ENCODE results near the gene TPPP2.
"Not testable (repeated sequence)": the region's sequence is repeated elsewhere in the genome, so short reads cannot be mapped to it uniquely, and the experiment has no call there.

TPPP2 gene

DNA sequence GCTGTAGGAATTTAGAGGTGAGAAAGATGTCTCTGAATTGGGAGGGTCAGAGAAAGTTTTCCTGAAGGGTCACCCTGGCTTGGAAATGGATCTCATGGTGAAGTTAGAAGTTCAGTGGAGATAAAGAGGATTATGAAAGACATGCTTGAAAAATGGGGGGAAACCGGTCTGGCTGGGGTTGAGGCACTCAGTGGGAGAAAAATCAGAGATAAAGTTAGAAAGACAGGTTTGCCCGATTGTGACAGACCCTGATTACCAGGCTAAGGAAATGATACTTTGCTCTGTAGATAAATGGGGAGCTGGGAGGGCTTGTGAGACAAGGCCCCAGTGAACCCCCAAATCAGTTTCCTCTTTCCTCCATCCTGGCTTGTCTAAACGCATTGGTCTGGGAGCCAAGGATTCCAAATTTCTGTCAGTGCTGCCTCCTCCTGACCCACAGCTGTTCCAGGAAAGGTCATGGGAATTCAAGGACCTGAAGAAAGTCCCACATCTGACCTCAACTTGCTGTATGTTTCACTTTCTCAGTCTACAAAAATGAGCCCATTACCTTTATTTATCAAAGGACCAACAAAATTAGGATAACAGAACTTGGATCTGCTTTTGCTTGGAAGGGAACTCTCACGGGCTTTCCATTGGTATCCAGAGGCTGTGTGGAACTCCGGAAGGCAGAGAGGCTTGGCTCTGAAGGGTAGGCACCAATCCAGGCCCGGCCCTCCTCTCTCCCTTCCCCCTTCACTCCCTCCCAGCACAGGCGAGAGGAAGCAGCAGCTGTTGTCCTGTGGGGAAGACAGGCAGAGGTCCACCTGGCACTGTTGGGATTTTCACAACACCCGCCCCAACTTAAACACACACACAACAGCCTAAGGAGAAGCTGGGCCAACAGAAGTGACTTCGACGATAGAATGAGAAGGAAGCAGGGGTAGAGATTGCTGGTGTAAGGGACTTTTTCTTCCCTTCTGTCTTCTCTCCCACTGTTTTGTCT is 8.7 kb downstream of the TPPP2 start:
- DNase-seq (ENCODE audit: low spot score), result no peak

DNA sequence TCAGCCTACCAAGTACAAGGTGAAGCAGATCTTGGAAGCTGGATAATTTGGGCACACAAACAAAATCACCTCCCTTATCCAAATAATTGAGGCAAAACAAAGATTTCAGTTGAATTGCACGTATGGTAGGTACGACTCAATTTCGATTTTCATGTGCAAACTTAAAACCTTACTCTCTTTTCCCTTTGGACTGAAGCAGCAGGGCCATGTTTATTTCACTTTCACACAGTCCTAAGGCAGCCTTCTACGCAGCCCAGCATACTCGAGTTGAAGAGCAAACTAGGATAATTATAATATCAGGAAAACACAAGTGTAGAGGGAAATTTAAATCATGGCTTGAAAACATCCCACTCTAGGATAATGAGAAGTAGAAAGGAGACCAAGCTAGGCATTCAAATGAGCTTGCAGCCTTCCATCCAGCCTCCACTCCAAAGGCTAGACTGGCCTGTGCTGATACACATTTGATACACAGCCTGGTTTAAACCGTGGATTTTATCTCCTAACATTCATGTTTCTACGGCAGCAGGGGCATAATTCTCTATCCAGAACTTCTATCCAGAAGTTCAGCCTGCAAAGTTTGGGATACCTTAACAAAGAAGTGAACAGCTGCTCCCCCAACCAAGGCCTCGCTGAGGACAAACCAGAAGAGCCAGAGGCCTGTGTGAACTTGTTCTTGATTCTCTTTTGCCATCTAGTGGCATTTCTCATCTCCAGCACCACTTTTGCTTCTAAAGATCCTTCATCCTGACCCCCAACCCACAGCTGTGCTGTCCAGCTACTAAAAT is 9.8 kb downstream of the TPPP2 start:
- DNase-seq (ENCODE audit: low spot score), result peak; percentile 45

DNA sequence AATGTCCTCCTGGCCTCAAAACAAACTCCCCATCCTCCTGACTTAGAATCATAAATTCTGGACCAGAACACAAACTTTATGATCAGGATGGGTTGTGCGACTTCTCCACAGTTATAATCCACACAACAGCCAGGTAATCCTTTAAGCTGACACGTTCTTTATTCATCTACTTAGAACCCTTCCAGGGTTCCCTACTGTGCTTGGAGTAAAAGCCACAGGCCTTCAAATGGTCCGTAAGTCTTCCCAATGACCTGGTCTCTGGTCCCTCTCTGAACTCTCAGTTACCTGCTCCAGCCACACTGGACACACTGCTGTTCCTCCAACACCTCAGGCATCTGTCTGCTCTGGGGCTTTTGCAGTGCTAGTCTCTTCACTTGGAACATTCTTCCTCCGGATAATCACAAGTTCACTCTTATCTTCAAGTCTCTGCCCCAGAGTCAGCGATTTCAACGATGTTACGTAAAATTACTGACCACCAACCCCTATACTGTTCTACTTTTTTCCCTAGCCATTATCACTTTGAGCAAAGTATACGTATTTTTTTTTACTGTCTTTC is 10.4 kb downstream of the TPPP2 start:
- DNase-seq (ENCODE audit: low spot score), result no peak

DNA sequence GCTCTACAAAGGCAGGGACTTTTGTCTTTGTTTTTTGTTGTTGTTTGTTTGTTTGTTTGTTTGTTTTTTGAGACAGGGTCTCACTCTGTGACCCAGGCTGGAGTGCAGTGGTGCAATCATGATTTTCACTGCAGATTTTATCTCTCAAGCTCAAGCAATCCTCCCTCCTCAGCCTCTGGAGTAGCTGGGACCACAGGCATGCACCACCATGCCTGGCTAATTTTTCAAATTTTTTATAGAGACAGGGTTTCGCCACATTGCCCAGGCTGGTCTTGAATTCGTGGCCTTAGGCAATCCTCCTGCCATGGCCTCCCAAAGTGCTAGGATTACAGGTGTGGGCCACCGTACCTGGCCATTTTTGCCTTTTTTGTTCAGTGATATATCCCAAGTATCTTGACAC is 10.9 kb downstream of the TPPP2 start:
- DNase-seq (ENCODE audit: low spot score), result not testable (repeated sequence)

DNA sequence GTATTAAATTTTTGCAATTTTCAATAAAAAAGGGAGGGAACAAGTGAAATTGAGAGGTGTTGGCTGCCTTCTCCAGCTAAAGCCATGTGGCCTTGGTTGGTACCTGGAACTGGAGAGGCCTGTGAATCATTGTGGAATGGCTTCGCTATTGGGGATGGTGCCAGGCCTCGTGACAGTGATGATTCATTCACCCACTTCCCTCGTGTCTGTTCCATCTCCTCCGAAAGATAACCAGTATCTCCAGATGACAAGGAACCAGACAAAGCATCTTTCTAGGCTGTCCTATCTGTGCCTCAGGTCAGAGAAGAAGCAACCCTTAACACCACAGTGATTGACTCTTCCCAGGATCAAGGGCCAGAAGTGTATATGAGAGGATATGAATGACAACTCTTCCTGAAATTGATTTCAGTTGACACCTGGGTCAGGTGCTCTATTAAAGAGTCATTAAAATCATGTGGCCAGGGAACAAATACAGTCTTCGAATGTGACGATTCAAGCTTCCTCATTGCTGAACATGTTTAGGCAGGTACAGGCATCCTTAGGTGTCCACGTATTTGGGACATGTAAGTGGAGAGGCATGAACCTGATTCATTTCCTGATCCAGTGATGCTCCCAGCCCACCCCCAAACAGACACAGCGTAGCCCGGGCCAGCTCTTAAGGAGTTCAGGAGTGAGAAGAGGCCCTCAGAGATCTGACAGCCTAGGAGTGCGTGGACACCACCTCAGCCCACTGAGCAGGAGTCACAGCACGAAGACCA is 11.8 kb downstream of the TPPP2 start, which contains the start of gene RNASE7:
Gene RNASE7 (plus strand): TSS at position 687 of the 758 bp plus-strand sequence. CDS start 631 bp downstream, outside the sequence.
- DNase-seq (ENCODE audit: low spot score), result no peak

DNA sequence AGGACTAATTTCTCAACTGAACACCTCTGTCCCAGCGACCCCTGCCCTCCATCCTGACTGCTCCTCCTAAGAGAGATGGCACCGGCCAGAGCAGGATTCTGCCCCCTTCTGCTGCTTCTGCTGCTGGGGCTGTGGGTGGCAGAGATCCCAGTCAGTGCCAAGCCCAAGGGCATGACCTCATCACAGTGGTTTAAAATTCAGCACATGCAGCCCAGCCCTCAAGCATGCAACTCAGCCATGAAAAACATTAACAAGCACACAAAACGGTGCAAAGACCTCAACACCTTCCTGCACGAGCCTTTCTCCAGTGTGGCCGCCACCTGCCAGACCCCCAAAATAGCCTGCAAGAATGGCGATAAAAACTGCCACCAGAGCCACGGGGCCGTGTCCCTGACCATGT is 12.9 kb downstream of the TPPP2 start:
- DNase-seq (ENCODE audit: low spot score), result no peak

DNA sequence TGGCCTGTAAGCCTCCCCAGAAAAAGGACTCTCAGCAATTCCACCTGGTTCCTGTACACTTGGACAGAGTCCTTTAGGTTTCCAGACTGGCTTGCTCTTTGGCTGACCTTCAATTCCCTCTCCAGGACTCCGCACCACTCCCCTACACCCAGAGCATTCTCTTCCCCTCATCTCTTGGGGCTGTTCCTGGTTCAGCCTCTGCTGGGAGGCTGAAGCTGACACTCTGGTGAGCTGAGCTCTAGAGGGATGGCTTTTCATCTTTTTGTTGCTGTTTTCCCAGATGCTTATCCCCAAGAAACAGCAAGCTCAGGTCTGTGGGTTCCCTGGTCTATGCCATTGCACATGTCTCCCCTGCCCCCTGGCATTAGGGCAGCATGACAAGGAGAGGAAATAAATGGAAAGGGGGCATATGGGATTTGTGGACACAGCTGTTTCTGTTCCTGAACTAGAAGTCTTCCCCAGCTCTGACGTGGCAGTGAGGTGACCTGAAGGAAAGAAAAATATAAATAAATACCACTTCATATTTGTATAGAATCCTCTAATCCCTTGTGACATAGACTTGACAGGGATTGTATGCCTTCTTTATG is 13.5 kb downstream of the TPPP2 start:
- no peak for DNase-seq (ENCODE audit: low spot score)

DNA sequence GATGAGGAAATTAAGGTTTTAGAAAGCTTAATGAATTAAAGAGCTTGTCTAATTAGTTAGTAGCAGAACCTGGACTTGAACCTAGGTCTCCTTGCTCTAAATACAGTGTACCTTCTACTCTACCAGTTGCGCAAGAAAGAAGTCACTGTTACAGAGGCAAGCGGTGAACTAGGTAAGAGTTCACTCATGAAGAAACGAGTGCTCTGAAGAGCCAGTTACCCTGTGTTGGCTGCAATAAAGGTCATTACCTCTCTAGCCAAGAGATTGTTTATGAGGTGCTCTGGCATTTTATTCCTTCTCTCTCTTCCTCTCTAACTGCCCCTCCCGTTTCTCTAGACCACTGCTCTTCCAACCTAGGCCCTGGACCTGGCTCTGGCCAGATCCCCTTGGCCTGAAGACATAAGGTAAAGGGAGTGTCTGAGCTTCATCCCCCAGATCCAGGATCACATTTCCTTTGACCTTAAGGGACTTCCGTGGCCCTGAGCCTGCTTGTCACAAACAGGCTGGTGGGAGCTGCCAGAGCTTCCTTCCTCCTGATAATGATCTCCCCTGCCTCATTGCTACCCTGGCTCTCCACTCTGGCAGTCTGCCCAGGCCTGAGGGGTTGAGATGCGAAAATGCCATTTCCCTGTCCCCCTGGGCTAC is 14.1 kb downstream of the TPPP2 start:
- DNase-seq (ENCODE audit: low spot score), result no peak

DNA sequence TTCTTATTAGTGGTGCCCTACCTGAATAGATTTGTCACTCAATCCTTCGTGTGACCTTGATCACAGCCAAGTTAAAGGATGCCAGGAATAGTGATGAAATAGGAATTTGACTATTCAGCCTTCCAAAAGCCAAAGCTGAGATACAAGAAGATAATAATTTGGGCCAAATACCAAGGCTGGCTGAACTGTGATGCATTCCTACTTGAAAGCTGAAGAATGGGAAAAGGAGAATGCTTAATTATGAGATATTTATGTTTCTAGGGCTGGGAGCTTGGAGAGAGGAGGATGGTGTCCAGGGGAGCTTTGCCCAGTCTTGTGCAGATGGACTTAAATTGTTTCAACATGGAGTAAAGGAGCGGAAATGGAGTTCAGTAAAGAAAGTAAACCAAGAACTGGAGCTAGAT is 17.4 kb downstream of the TPPP2 start:
- DNase-seq (ENCODE audit: low spot score), result no peak

DNA sequence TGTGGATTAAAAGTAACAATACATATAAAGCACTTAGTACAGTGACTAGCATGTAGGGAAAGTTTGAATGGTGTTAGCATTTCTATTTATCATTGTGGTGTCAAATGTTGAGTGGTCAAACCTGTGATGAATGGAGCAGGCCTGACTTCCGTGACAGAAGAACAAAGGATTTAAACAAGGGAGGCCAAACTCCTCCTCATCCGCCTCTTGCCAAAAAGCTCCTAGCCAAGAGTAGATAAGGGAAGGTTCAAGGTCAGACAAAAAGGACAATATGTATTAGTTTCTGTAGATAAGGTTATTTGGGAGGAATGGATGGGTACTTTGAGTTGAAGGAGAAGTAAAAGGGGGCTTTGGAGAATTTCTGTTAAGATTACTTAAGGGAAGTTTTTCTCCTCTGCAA is 18.6 kb downstream of the TPPP2 start:
- DNase-seq (ENCODE audit: low spot score), result no peak

DNA sequence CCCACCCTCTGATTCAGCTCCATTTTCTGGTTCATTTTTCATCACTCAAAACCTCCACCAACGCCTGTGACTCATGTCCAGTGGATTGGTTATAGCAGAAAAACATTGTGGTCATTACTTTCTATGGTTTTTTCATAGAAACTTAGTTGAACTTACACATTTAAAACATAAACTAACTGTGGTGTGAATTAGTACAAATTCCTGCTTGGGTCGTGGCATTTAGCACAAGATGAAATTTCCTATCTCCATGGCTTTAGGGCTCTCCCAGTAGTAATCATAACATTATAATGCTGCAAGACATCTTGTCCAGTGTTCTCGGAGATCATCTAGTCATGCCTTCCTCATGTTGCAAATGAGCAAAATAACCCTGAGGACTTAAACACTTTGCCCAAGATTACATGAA is 19.3 kb downstream of the TPPP2 start:
- no peak for DNase-seq (ENCODE audit: low spot score)

DNA sequence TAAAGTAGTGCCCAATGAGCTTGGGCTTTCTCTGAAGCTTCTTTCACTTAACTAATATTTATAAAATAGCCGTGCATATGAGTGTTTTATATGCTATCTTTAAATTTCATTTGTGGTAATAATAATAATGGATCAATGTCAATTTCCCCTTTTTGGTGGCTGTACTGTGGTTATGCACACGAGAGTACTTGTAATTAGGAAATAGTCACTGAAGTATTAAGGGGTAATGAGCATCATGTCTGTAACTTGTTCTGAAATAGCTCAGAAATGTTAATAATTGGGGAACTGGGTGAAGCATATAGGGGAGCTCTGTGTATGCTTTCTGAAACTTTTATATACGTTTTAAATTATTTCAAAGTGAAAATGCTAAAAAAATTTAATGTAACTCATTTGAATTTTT is 20.6 kb downstream of the TPPP2 start:
- DNase-seq (ENCODE audit: low spot score), result no peak

DNA sequence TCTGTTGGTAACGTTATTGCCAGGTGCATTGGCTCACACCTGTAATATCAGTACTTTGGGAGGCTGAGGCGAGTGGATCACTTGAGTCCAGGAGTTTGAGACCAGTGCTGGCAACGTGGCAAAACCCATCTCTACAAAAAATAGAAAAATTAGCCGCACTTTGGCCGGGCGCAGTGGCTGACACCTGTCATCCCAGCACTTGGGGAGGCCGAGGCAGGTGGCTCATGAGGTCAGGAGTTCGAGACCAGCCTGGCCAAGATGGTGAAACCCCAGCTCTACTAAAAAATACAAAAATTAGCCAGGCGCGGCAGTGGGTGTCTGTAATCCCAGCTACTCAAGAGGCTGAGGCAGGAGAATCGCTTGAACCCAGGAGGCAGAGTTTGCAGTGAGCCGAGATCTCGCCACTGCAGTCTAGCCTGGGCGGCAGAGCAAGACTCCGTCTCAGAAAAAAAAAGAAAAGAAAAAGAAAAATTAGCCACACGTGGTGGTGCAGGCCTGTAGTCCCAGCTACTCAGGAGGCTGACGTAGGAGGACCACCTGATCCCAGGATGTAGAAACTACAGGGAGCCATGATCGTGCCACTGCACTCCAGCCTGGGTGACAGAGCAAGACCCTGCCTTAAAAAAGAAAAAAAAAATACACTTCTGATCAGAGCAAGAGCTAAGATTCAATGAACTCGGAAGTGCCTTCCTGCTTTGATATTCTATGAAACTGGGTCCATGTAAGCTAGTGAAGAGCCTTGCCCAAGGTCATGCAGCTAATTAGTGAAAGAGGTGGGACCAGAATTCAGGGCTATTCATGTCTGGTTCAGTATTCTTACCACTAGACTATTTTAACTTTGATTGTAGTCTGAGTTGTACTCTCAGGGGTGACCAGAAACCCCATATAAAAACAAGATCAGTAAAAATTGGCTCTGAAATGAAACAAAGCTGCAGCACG is 23.4 kb downstream of the TPPP2 start:
- DNase-seq (ENCODE audit: low spot score), result no peak

DNA sequence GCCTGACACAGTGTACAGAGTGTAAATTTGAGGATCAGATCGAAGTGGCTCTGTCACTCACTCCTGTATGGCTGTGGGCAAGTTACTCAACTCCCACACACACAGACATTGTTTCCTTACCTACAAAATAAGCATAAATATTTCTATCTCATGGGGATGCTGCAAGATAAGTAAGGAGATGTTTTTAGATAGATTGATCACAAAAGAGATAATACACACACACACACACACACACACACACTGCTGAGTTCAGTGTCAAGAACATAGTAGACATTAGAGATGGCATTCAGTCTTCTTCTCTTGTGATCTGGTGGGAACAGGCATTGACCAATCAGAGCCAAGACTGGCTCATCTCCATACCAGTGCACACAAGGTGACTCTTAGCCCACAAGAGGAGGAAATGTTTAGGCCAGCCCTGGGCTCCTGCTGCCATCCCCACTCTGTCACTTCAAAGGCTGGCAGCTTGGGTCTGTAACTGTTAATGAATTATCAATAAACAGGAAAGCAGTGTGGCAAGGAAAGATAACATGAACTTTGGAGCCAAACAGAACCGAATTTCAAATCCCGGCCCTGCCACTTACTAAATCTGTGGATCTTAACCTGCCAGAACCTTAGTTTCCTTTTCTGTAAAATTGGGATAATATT is 24.2 kb downstream of the TPPP2 start:
- no peak for DNase-seq (ENCODE audit: low spot score)

DNA sequence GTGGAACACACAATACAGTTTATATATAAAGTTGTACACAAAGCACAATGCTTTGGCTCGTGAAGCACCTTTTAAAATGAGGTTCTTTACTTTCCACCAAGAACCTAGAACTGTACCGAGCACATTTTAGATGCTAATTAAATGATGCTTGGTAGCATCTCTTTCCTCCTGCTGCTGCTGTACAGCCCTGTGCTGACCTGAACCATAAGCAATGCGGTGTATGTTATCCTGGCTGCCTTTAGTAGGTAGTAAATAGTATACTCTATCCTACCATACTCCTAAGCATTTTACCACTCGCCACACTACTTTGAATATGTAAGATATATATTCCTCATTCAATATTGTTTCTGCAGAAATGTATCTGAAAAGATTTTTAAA is 24.7 kb downstream of the TPPP2 start:
- DNase-seq (ENCODE audit: low spot score), result no peak

DNA sequence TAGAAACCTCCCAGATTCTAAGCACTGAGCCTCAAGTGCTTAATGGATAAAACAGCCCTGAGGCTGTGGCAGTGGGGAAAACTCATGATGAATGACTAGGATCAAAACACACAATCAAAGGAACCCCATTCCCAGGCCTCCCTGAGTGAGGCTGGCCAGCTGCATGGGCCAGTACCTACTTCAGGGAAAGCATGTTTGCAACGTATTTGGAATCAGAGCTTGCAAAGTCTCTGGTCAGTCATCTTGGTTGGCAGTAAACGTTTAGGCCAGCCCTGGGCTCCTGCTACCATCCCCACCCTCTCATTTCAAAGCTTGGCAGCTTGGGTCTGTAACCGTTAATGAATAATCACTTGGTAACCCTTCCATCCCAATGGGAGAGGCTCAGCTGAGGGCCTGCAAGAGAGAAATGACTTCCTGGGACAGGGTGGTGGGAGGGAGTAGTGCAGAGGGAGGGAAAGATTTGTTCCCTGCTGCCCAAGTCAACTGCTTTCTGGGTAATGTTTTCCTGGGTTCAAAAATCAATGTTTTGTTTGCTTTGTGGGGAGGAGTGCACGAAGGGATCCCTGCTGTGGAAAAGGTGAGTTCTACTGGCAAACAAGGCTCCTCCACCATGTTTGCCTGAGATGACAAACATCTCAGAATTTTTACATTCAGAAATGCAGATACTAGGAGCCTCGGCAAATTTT is 25.6 kb downstream of the TPPP2 start:
- DNase-seq (ENCODE audit: low spot score), result no peak

DNA sequence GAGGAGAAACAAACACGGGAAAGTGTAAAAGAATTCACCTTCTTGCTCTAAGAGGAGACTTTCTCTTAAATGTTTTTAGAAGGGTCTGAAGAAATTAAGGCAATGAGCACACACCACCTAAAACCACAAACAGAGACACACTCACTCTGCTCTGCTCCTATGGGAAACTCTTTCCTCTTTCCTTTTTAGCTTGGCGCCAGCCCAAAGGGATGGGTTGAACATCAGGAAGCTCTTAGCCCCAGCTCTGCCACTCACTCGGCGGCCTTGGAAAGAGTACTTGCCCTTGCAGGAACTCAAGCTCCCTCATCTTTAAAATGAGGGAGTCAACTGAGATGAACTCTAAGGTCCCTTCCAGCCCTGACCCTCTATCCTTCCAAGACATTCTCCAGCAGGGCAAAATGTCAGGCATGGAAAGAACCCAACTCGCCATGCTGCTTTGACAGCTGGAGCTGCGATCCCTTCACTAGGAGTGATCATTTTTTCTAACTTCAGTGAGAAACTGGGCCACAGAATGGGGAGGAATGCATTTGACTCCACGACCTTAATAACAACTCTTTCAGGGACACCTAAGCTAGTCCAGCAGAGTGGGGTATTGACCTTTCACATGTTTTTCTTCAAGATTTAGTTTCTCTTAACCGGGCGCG is 26.6 kb downstream of the TPPP2 start:
- no peak for DNase-seq (ENCODE audit: low spot score)
